Activated T-cell treated with anti-CD3 and anti-CD28 coated beads, Interleukin-2, amount 50 U/mL, for 24 hours (primary cell): ENCODE results near the gene MKNK1.

ENCODE experiments used
- DNase-seq: peaks from one replicate; pipeline ENCODE4 v3.0.0-alpha.2; 2020
- H3K27ac Mint-ChIP-seq: 2 replicates; pipeline ENCODE4 v1.8.0; 2020; ENCODE audit warnings: mild to moderate bottlenecking, mixed read lengths
- H3K27me3 Mint-ChIP-seq: 2 replicates; pipeline ENCODE4 v1.8.0; 2020; ENCODE audit warnings: mixed read lengths
- H3K36me3 Mint-ChIP-seq: 2 replicates; pipeline ENCODE4 v1.8.0; 2020; ENCODE audit warnings: low read depth, mixed read lengths
- H3K4me1 Mint-ChIP-seq: 2 replicates; pipeline ENCODE4 v1.8.0; 2020; ENCODE audit warnings: low read depth, mixed read lengths
- H3K4me3 Mint-ChIP-seq: 2 replicates; pipeline ENCODE4 v1.8.0; 2020; ENCODE audit warnings: mild to moderate bottlenecking, moderate library complexity, mixed read lengths
- H3K9me3 Mint-ChIP-seq: 2 replicates; pipeline ENCODE4 v1.8.0; 2020; ENCODE audit warnings: mixed read lengths

The MKNK1 gene

DNA sequence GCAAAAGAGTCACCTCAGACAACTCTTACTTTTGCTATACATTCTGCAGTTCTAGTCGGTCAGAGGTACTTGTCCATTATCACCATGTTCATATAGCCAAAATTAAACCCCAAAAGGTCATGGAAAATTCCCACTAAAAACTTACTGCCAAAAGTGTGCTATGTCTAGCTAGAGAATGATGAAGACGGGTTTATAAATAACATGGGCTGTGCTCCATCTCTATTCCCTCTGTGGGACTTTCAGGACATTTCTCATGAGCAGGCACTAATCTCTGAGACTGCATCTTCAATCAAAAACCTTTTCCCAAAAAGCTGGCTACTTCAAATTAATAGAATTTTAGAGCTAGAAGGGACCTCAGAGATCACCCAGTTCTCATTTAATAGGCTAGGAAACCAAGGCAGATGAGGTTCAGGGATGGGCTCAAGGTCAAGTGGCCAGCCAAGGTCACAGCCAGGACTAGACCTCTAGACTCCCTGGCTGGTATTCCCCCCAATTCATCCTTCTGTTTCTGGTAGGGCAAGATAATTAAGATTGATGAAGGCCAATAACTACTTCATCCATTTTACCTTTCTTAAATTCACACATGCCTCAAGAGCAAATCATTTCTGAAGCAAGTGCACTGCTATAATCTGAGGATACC is 33.5 kb upstream of the MKNK1 start:
- H3K9me3 Mint-ChIP-seq: no peaks in the 10 kb centered on the region
- DNase-seq: no peak
- H3K4me3 Mint-ChIP-seq: no peak overlapping the region
- H3K4me1 Mint-ChIP-seq: no peaks in the 10 kb centered on the region
- H3K27me3 Mint-ChIP-seq: no peaks in the 10 kb centered on the region
- H3K36me3 Mint-ChIP-seq: peaks cover 74% of the 10 kb centered on the region
- H3K27ac Mint-ChIP-seq: no peak overlapping the region

- Mint-ChIP-seq H3K4me3 (no peak overlapping the region), H3K9me3 (no peaks in the 10 kb centered on the region), H3K4me1 (no peaks in the 10 kb centered on the region), H3K27me3 (no peaks in the 10 kb centered on the region), H3K36me3 (peaks cover 74% of the 10 kb centered on the region), H3K27ac (no peak overlapping the region)
- no peak for DNase-seq
These were observed 31.1 kb upstream of the MKNK1 start for GRCh38 chr1:46635205-46635604.

DNA sequence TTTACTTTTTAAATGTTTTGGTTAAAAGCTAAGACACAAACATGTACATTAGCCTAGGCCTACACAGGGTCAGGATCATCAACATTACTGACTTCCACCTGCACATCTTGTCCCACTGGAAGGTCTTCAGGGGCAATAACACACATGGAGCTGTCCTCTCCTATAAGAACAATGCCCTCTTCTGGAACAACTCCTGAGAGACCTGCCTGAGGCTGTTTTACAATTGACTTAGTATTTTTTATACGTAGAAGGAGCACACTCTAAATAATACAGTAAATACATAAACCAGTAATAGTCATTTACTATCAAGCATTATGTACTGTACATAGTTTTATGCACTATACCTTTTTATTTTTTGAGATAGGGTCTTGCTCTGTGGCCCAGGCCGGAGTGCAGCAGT is 26.7 kb upstream of the MKNK1 start:
- Mint-ChIP-seq H3K4me1 (no peaks in the 10 kb centered on the region), H3K36me3 (peaks cover 53% of the 10 kb centered on the region), H3K4me3 (no peak overlapping the region), H3K27ac (no peak overlapping the region), H3K27me3 (no peaks in the 10 kb centered on the region), H3K9me3 (no peaks in the 10 kb centered on the region)
- DNase-seq: no peak

DNA sequence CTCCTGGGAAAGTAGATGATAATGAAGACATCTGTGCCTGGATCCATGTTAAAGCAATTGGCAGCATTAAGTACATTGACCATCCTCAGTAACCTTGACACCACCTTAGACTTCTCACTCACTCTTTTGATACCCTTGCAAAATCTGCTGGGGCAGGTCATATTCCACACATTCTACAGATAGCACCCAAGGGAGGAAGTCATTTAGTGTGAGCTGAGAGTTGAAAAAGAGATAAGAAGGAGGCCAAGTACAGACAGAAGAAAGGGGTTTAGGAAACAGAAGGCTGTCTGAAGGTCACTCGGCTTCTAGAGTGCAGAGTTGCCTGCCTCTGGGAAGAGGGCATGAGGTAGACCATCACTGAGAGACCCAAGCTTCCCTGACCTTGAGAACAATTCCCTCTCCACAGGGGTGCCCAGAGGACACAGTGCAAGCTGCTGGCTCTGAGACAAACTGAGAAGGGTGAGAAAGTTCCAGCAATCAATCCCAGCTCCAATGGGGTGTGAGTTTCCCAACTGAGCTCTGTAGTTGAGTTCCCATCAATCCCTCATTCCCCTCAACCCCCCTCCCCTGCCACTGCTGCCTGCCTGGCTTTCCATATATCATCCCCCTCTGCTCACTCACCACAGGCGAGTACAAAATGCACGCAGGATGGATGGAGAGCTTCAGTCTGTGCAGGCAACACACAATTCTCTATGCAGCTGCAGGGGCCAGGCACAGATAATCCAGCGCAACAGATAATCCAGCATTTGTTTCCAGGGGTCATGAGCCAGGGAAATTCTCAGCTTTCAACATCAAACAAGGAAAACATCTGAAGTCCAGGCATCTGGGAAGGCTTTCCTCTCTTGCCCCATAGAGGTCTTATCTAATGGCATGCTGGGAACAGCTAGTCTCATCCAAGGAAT is 19.9 kb upstream of the MKNK1 start:
- H3K27me3 Mint-ChIP-seq: no peaks in the 10 kb centered on the region
- H3K36me3 Mint-ChIP-seq: no peaks in the 10 kb centered on the region
- no peak for DNase-seq
- peaks cover 4% of the 10 kb centered on the region for H3K4me1 Mint-ChIP-seq
- H3K9me3 Mint-ChIP-seq: no peaks in the 10 kb centered on the region
- no peak overlapping the region for H3K4me3 Mint-ChIP-seq
- no peak overlapping the region for H3K27ac Mint-ChIP-seq

GRCh38 chr1:46622344-46622743 is 18.3 kb upstream of the MKNK1 start:
- Mint-ChIP-seq H3K27me3 (no peaks in the 10 kb centered on the region), H3K9me3 (no peaks in the 10 kb centered on the region), H3K36me3 (no peaks in the 10 kb centered on the region), H3K4me1 (peaks cover 9% of the 10 kb centered on the region), H3K27ac (no peak overlapping the region), H3K4me3 (no peak overlapping the region)
- DNase-seq: no peak

DNA sequence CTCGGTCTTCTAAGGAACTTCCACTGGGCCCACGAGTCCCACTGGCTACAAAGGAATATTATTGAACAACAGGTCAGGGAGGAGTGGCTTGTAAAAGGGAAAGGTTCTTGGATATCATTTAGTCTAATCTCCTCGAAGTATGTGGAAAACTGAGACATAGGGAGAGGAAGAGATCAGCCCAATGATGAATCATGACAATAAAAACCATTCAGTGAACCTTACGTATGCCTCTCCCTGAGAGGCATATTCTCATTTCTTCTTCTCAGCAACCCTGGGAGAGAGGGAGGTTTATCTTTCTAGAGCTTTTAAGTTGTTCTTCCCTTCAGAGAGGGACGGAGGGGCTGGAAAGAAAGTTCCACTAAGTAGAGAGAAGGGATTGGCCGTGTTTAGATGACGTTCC is 17.9 kb upstream of the MKNK1 start:
- H3K4me1 Mint-ChIP-seq: peaks cover 14% of the 10 kb centered on the region
- no peak overlapping the region for H3K27ac Mint-ChIP-seq

DNA sequence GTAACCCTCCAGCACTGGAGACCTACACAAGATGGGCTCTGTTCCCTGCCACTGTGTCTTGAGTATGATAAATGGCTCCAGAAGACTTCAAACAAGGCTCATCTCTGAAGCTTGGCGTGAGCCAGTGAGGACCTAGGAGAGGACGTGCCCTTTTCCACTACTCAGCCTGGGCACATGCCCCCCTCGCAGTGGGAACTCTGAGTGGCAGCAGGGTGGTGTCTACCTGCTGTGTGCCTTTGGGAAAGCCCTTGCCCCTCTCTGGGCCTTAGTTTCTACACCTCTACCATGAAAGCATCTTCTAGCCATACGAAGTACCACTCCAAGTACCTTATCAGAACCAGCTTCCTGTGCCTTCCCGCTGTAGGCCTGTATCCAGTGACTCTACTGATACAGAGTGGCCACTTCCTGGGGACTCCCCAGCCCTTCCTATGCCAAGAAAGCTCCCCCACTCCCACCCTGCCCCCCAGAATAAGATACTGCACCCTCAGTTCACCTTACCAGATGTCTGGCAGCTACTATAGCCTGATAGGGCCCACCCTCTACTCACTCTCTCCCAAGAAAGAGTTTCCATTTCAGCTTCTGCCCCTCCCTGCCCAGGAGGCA is 15.7 kb upstream of the MKNK1 start:
- Mint-ChIP-seq H3K9me3 (no peaks in the 10 kb centered on the region), H3K4me1 (peaks cover 29% of the 10 kb centered on the region), H3K4me3 (no peak overlapping the region), H3K36me3 (peaks cover 4% of the 10 kb centered on the region), H3K27me3 (no peaks in the 10 kb centered on the region), H3K27ac (no peak overlapping the region)
- DNase-seq: no peak

More for the DNA sequence above, 17.9 kb upstream of the MKNK1 start:
- no peak for DNase-seq
- H3K36me3 Mint-ChIP-seq: no peaks in the 10 kb centered on the region
- no peaks in the 10 kb centered on the region for H3K9me3 Mint-ChIP-seq
- no peak overlapping the region for H3K4me3 Mint-ChIP-seq
- H3K27me3 Mint-ChIP-seq: no peaks in the 10 kb centered on the region

- H3K36me3 Mint-ChIP-seq: peaks cover 4% of the 10 kb centered on the region
- H3K4me3 Mint-ChIP-seq: no peak overlapping the region
- H3K4me1 Mint-ChIP-seq: peaks cover 38% of the 10 kb centered on the region
- no peaks in the 10 kb centered on the region for H3K27me3 Mint-ChIP-seq
- no peaks in the 10 kb centered on the region for H3K9me3 Mint-ChIP-seq
- DNase-seq: no peak
- no peak overlapping the region for H3K27ac Mint-ChIP-seq
These were observed 14.8 kb upstream of the MKNK1 start for GRCh38 chr1:46618754-46619415.

DNA sequence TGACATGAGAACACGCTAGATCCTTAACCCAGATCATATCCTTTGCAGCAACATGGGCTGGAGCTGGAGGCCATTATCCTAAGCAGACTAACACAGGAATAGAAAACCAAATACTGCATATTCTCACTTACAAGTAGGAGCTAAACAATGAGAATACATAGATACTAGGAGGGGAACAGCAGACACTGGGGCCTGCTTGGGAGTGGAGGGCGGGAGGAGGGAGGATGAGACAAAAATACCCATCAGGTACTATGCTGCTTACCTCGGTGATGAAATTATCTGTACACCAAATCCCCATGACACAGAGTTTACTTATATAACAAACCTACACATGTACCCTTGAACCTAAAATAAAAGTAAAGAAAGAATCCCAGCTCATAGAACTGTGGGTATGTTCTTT is 13.8 kb upstream of the MKNK1 start:
- Mint-ChIP-seq H3K36me3 (peaks cover 10% of the 10 kb centered on the region), H3K4me3 (peak overlapping the region; percentile 86), H3K9me3 (no peaks in the 10 kb centered on the region), H3K4me1 (peaks cover 49% of the 10 kb centered on the region), H3K27ac (peak overlapping the region; percentile 93), H3K27me3 (no peaks in the 10 kb centered on the region)
- no peak for DNase-seq

GRCh38 chr1:46617108-46617800 is 13.2 kb upstream of the MKNK1 start:
- no peak for DNase-seq
- Mint-ChIP-seq H3K27me3 (no peaks in the 10 kb centered on the region), H3K4me1 (peaks cover 51% of the 10 kb centered on the region), H3K4me3 (peak overlapping the region; percentile 86), H3K27ac (peak overlapping the region; percentile 93), H3K9me3 (no peaks in the 10 kb centered on the region), H3K36me3 (peaks cover 12% of the 10 kb centered on the region)

DNA sequence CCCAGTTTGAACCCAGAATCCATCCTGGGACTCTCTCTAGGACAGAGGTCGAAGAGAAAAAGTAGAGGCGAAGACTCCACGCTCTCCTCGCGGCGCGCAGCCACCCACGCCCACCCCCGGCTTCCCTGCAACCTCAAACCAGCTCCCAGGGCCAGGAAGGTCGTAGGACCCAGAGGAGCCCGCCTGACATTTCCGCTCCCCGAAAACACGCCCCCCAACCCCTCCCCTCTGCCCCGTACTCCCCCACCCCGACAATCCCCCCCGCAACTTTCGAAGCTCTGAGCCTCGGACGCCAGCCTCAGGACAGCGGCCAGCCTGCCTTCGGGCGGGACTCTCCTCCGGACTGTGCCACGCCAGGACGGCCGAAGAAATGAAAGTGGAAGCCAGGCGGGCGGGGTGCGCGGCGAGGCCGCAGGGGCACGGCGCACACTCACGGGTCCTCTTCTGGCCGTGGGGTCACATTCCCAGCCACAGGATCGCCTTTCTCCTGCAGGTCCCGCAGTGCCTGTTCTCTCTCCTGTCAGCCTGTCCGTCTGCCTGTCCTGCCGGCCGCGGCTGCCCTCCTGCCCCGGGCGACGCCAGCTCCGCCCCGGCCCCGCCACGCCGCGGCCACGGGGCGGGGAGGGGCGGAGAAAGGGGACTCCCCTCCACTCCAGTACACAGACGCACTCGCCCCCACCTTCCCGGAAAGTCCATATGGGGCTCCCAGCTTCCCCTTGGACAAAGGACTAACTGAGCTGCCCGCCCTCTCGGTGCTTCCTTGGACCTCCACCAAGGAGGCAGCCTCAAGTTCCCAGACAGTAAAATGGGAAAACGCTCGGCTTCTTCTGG is 12.4 kb upstream of the MKNK1 start, which contains the start of gene MOB3C:
Gene MOB3C, minus strand, starts transcription at position 535 of the 831 bp plus-strand sequence. CDS start 3,490 bp downstream, outside the sequence.
- H3K4me1 Mint-ChIP-seq: peaks cover 54% of the 10 kb centered on the region
- peak within 1 kb of the TSS; percentile 94 for H3K27ac Mint-ChIP-seq
- peak within 1 kb of the TSS; percentile 86 for H3K4me3 Mint-ChIP-seq

DNA sequence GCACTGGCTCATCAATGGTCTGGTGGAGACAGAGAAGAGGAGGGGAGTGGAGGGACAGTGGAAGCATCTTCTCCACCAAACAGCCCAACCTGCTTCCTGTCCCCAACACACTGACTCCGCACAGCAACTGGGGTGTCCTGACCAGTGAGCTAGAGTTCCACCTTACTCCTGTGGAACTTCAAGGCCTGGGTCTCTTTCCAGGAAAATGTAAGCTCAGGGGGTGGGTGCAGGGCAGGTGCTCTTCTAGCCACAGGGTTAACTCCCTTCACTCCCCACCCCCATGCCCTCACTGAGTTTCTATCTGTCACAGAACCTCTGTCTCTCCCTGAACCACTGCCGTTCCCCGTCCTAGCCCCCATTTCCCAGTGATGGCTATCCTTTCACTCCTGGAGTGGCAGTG is 11.7 kb upstream of the MKNK1 start:
- DNase-seq: peak; percentile 48
- no peaks in the 10 kb centered on the region for H3K9me3 Mint-ChIP-seq
- peaks cover 23% of the 10 kb centered on the region for H3K36me3 Mint-ChIP-seq
- peaks cover 58% of the 10 kb centered on the region for H3K4me1 Mint-ChIP-seq
- no peaks in the 10 kb centered on the region for H3K27me3 Mint-ChIP-seq
- peak overlapping the region; percentile 86 for H3K4me3 Mint-ChIP-seq
- peak overlapping the region; percentile 94 for H3K27ac Mint-ChIP-seq

More for the DNA sequence above, 12.4 kb upstream of the MKNK1 start, which contains the start of gene MOB3C:
- Mint-ChIP-seq H3K36me3 (peaks cover 17% of the 10 kb centered on the region), H3K9me3 (no peaks in the 10 kb centered on the region), H3K27me3 (no peaks in the 10 kb centered on the region)
- peak; percentile 80 for DNase-seq

GRCh38 chr1:46615088-46615487 is 11.0 kb upstream of the MKNK1 start:
- H3K27ac Mint-ChIP-seq: peak overlapping the region; percentile 94
- peaks cover 58% of the 10 kb centered on the region for H3K4me1 Mint-ChIP-seq
- H3K9me3 Mint-ChIP-seq: no peaks in the 10 kb centered on the region
- no peak for DNase-seq
- H3K4me3 Mint-ChIP-seq: peak overlapping the region; percentile 86
- peaks cover 27% of the 10 kb centered on the region for H3K36me3 Mint-ChIP-seq
- no peaks in the 10 kb centered on the region for H3K27me3 Mint-ChIP-seq
